H1 (cell line): ENCODE data around the gene PAK5. TPM values are rescaled to one million over a fixed set of nuclear protein-coding genes. Genes with fewer than 3 reads are reported as not detected.

Experiments
- CTCF ChIA-PET: fragments of 300-600 bp; sonication (Branson Sonifier 250); formaldehyde crosslinking; loops from one replicate; lab custom pipeline; 2021; ENCODE audit not compliant: partially characterized antibody; lab: Charles Lee
- POLR2A ChIA-PET: fragments of 300-600 bp; sonication (Branson Sonifier 250); formaldehyde crosslinking; loops from one replicate; lab custom pipeline; 2021; ENCODE audit warnings: inconsistent platforms; ENCODE audit not compliant: partially characterized antibody; lab: Charles Lee
- DNase-seq, 2 experiments: peaks; one replicate each; pipeline versions ENCODE4 v3.0.0 to v3.0.0-alpha.2; 2010 to 2022; ENCODE audit warnings: low spot score in 2 of 2, low read depth in 1 of 2, mixed read lengths in 1 of 2
- FAIRE-seq: peaks from 2 replicates; lab custom pipeline; 2011; peaks lifted over from hg19 to GRCh38; lab: Jason Lieb, UNC
- H2AFZ ChIP-seq: 2 replicates; pipeline ENCODE4 v1.8.1; 2012; ENCODE audit warnings: low read length, inconsistent platforms
- H2AK5ac ChIP-seq: 2 replicates; pipeline ENCODE4 v1.6.1; 2013; ENCODE audit warnings: low read depth, low read length
- H2BK120ac ChIP-seq: replicated peaks from 2 replicates; pipeline ENCODE3; 2013; ENCODE audit warnings: low read depth, low read length, inconsistent platforms
- H2BK12ac ChIP-seq: 2 replicates; pipeline ENCODE4 v1.6.1; 2013; ENCODE audit warnings: low read depth, low read length
- H2BK15ac ChIP-seq: 2 replicates; pipeline ENCODE4 v1.6.1; 2013; ENCODE audit warnings: low read length
- H2BK20ac ChIP-seq: 2 replicates; pipeline ENCODE4 v1.6.1; 2013; ENCODE audit warnings: low read length
- H2BK5ac ChIP-seq: 2 replicates; pipeline ENCODE4 v1.6.1; 2013; ENCODE audit warnings: low read depth, low read length
- H3K14ac ChIP-seq: 2 replicates; pipeline ENCODE4 v1.6.1; 2013; ENCODE audit warnings: inconsistent platforms; ENCODE audit not compliant: insufficient read length
- H3K18ac ChIP-seq: 2 replicates; pipeline ENCODE4 v1.6.1; 2013; ENCODE audit warnings: low read length; ENCODE audit errors: extremely low read depth
- H3K23ac ChIP-seq: 2 replicates; pipeline ENCODE4 v1.6.1; 2013; ENCODE audit warnings: inconsistent platforms; ENCODE audit not compliant: insufficient read length
- H3K23me2 ChIP-seq: 2 replicates; pipeline ENCODE4 v1.6.1; 2013; ENCODE audit warnings: low read depth, low read length
- H3K27ac ChIP-seq: 2 replicates; pipeline ENCODE4 v1.6.1; 2011; ENCODE audit warnings: low read depth, low read length, inconsistent platforms
- H3K27me3 ChIP-seq, 4 experiments: replicated peaks in 1 of 4; 1 replicate in 1 of 4; 2 replicates in 3 of 4; pipeline versions ENCODE4 v1.6.1 to v1.8.1; 2011 to 2013; ENCODE audit warnings: low read length in 3 of 4, mild to moderate bottlenecking in 3 of 4, inconsistent platforms in 2 of 4, mixed read lengths in 2 of 4, moderate library complexity in 1 of 4; ENCODE audit not compliant: control insufficient read depth in 3 of 4, insufficient read depth in 3 of 4; ENCODE audit errors: extremely low read depth in 1 of 4
- H3K36me3 ChIP-seq, 4 experiments: 2 replicates each; pipeline versions ENCODE4 v1.6.1 to v1.8.1; 2011 to 2013; ENCODE audit warnings: mild to moderate bottlenecking in 4 of 4, low read length in 3 of 4, moderate library complexity in 2 of 4, control low read depth in 1 of 4, inconsistent platforms in 1 of 4; ENCODE audit not compliant: insufficient read depth in 4 of 4, control insufficient read depth in 2 of 4
- H3K4ac ChIP-seq: replicated peaks from 2 replicates; pipeline ENCODE3; 2013; ENCODE audit warnings: low read length, low read depth, mixed read lengths, inconsistent platforms; ENCODE audit not compliant: insufficient read length
- H3K4me1 ChIP-seq, 4 experiments: replicated peaks in 1 of 4; 1 replicate in 1 of 4; 2 replicates in 3 of 4; pipeline versions ENCODE4 v1.6.1 to v1.8.1; 2011 to 2013; ENCODE audit warnings: low read length in 3 of 4, inconsistent platforms in 2 of 4, mixed read lengths in 1 of 4; ENCODE audit not compliant: insufficient read depth in 4 of 4, control insufficient read depth in 3 of 4
- H3K4me2 ChIP-seq, 2 experiments: 2 replicates each; pipeline versions ENCODE4 v1.6.1 to v1.8.1; 2011 to 2013; ENCODE audit warnings: low read depth in 2 of 2, low read length in 2 of 2, control low read depth in 1 of 2, inconsistent platforms in 1 of 2, mild to moderate bottlenecking in 1 of 2; ENCODE audit not compliant: insufficient read depth in 1 of 2
- H3K4me3 ChIP-seq, 4 experiments: fragments of 200-600, 300-600 bp in 1 of 4; sonication (generic), shearing (Covaris generic), sonication (Bioruptor Twin) in 1 of 4; 2 replicates each; pipeline versions ENCODE4 v1.5.1 to v1.8.1; 2011 to 2016; ENCODE audit warnings: low read length in 4 of 4, low read depth in 3 of 4, control low read depth in 2 of 4, inconsistent platforms in 2 of 4, mild to moderate bottlenecking in 2 of 4, mixed read lengths in 1 of 4, moderate library complexity in 1 of 4; ENCODE audit not compliant: insufficient read depth in 2 of 4; ENCODE audit errors: extremely low read depth in 1 of 4
- H3K56ac ChIP-seq: replicated peaks from 2 replicates; pipeline ENCODE3; 2013; ENCODE audit warnings: low read depth, mild to moderate bottlenecking, mixed read lengths, low read length, inconsistent platforms; ENCODE audit not compliant: insufficient read length
- H3K79me1 ChIP-seq: 2 replicates; pipeline ENCODE4 v1.6.1; 2013; ENCODE audit warnings: low read depth, low read length, control low read depth
- H3K79me2 ChIP-seq, 2 experiments: 2 replicates each; pipeline versions ENCODE4 v1.6.1 to v1.8.1; 2012 to 2013; ENCODE audit warnings: low read length in 2 of 2, mild to moderate bottlenecking in 2 of 2, inconsistent platforms in 1 of 2; ENCODE audit not compliant: insufficient read depth in 2 of 2, control insufficient read depth in 1 of 2
- H3K9ac ChIP-seq, 4 experiments: replicated peaks in 1 of 4; 1 replicate in 1 of 4; 2 replicates in 3 of 4; pipeline versions ENCODE4 v1.6.1 to v1.8.1; 2011 to 2013; ENCODE audit warnings: low read depth in 3 of 4, low read length in 3 of 4, control low read depth in 2 of 4, mild to moderate bottlenecking in 2 of 4, moderate library complexity in 2 of 4, inconsistent platforms in 1 of 4; ENCODE audit errors: extremely low read depth in 1 of 4
- H3K9me3 ChIP-seq, 2 experiments: 2 replicates each; pipeline versions ENCODE4 v1.6.1 to v1.8.1; 2012 to 2013; ENCODE audit warnings: mild to moderate bottlenecking in 2 of 2, moderate library complexity in 2 of 2, control low read depth in 1 of 2, inconsistent platforms in 1 of 2, low read depth in 1 of 2, low read length in 1 of 2, mixed read lengths in 1 of 2; ENCODE audit not compliant: insufficient read depth in 2 of 2
- H4K20me1 ChIP-seq, 2 experiments: replicated peaks in 1 of 2; 2 replicates each; pipeline versions ENCODE3 to v1.8.1; 2011 to 2013; ENCODE audit warnings: inconsistent platforms in 2 of 2, low read length in 2 of 2, mild to moderate bottlenecking in 1 of 2; ENCODE audit not compliant: insufficient read depth in 2 of 2, control insufficient read depth in 1 of 2
- H4K5ac ChIP-seq: 2 replicates; pipeline ENCODE4 v1.6.1; 2013; ENCODE audit warnings: low read length, low read depth, mixed read lengths, inconsistent platforms; ENCODE audit not compliant: insufficient read length
- H4K8ac ChIP-seq: 2 replicates; pipeline ENCODE4 v1.8.0; 2013; ENCODE audit warnings: mild to moderate bottlenecking, moderate library complexity, low read length, inconsistent platforms; ENCODE audit not compliant: insufficient read depth; ENCODE audit errors: extremely low read depth
- H4K91ac ChIP-seq: replicated peaks from 2 replicates; pipeline ENCODE3; 2013; ENCODE audit warnings: low read length, mixed read lengths, inconsistent platforms; ENCODE audit not compliant: insufficient read length
- BCL11A ChIP-seq, 2 experiments: IDR thresholded peaks; one replicate each; pipeline ENCODE4 v1.6.1; 2011; ENCODE audit warnings: low read depth in 2 of 2, low read length in 2 of 2, mild to moderate bottlenecking in 2 of 2
- BRCA1 ChIP-seq: IDR thresholded peaks from 2 replicates; pipeline ENCODE4 v1.6.1; 2012; ENCODE audit warnings: low read depth, low read length, improper control_type of control experiment
- E2F6 ChIP-seq: IDR thresholded peaks from 2 replicates; pipeline ENCODE4 v1.6.1; 2012; ENCODE audit warnings: inconsistent platforms
- EGR1 ChIP-seq: IDR thresholded peaks from 2 replicates; pipeline ENCODE4 v1.6.1; 2011; ENCODE audit warnings: low read depth, low read length, borderline replicate concordance
- KDM1A ChIP-seq: fragments of 200-600, 300-600 bp; sonication (generic); IDR thresholded peaks from 2 replicates; pipeline ENCODE4 v1.7.1; 2016; ENCODE audit warnings: mild to moderate bottlenecking, low read length, borderline replicate concordance
- KDM5A ChIP-seq: fragments of 200-600 bp; IDR thresholded peaks from 2 replicates; pipeline ENCODE4 v1.7.1; 2012; ENCODE audit warnings: mild to moderate bottlenecking, low read length, inconsistent platforms, mixed read lengths
- MAX ChIP-seq: IDR thresholded peaks from 2 replicates; pipeline ENCODE4 v1.6.1; 2012; ENCODE audit warnings: inconsistent platforms
- NRF1 ChIP-seq: IDR thresholded peaks from 2 replicates; pipeline ENCODE4 v1.6.1; 2011; ENCODE audit warnings: mild to moderate bottlenecking, low read depth, low read length, improper control_type of control experiment
- POLR2A ChIP-seq, 2 experiments: IDR thresholded peaks; 1 replicate in 1 of 2; 2 replicates in 1 of 2; pipeline ENCODE4 v1.6.1; 2011; ENCODE audit warnings: low read depth in 2 of 2, low read length in 2 of 2, mild to moderate bottlenecking in 2 of 2; ENCODE audit errors: control extremely low read depth in 1 of 2
- SIX5 ChIP-seq: IDR thresholded peaks from 2 replicates; pipeline ENCODE4 v1.6.1; 2011; ENCODE audit warnings: mild to moderate bottlenecking, low read depth, low read length
- SP2 ChIP-seq: IDR thresholded peaks from 2 replicates; pipeline ENCODE4 v1.6.1; 2012; ENCODE audit warnings: mild to moderate bottlenecking, low read length, inconsistent platforms
- SP4 ChIP-seq: IDR thresholded peaks from 2 replicates; pipeline ENCODE4 v1.6.1; 2012; ENCODE audit warnings: low read length, inconsistent platforms
- USF2 ChIP-seq: IDR thresholded peaks from 2 replicates; pipeline ENCODE4 v1.6.1; 2011; ENCODE audit warnings: low read length, improper control_type of control experiment
- WGBS, 2 experiments: shearing (Covaris generic) in 1 of 2; methylation state at CpG; one replicate each; pipeline versions ENCODE4 v1.1.6 to v1.1.7; 2013 to 2015; ENCODE audit warnings: low lambda C conversion rate in 2 of 2, mixed read lengths in 2 of 2, inconsistent platforms in 1 of 2, low coverage in 1 of 2, missing lambda C conversion rate in 1 of 2; ENCODE audit not compliant: insufficient replicate concordance in 2 of 2, insufficient coverage in 1 of 2, insufficient read length in 1 of 2; ENCODE audit errors: extremely low coverage in 1 of 2, missing lambda C conversion rate in 1 of 2; 5-methylcytosine and 5-hydroxymethylcytosine counted together
- polyA plus RNA-seq, 7 experiments: library from polyadenylated mRNA; depleted of rRNA in 3 of 7; stranded (reverse) in 5 of 7; unstranded in 2 of 7; fragments of >200 nt in 5 of 7; fragments of 200-250 nt in 2 of 7; gene quantifications; 1 replicate in 5 of 7; 2 replicates in 1 of 7; 4 replicates in 1 of 7; pipeline versions ENCODE4 v1.2.1 to v1.2.3, GENCODE V29; 2011 to 2013; ENCODE audit warnings: missing spikeins in 2 of 7, mixed read lengths in 2 of 7
- total RNA-seq: library from RNA; stranded (reverse); fragmentation: NEBNext Ultra II Directional; extraction: Animal tissue kit (Norgen Biotek cat#: 25700); gene quantifications from 2 replicates; pipeline ENCODE4 v1.2.1, GENCODE V29; 2021

PAK5 gene
- total and polyA plus RNA-seq, 2 of the 8 experiments (the other 6 are each of a cell fraction or from before 2014, with no cell fraction given): 0.54 to 0.80 TPM

GRCh38 chr20:9492067-9492466 is 346.8 kb downstream of the PAK5 start:
- H2BK20ac ChIP-seq: no peak overlapping the region
- no peak overlapping the region for H3K9ac ChIP-seq
- 94% methylated on average over 4 of the region's 4 CpGs; no CpG with 5 or more reads in 1 of the 2 experiments for WGBS, 2 experiments
- TF ChIP-seq MAX (no peak), SP2 (no peak), USF2 (no peak), KDM1A (no peak), SIX5 (no peak), BCL11A (IDR thresholded peaks at IDR 0.05; ENCODE audit: low read depth in 2 of 2, low read length in 2 of 2) (no peak), EGR1 (no peak), BRCA1 (no peak), SP4 (no peak), KDM5A (no peak), NRF1 (no peak), E2F6 (no peak), POLR2A (IDR thresholded peaks at IDR 0.05; ENCODE audit: control extremely low read depth in 1 of 2, low read depth in 2 of 2, low read length in 2 of 2) (no peak)

More at GRCh38 chr20:9492067-9492466, 346.8 kb downstream of the PAK5 start:
- Histone ChIP-seq H3K9me3 (no peaks in the 10 kb centered on the region; a peak in 1 of 4 replicates), H2BK15ac (no peak overlapping the region), H3K4me1 (no peaks in the 10 kb centered on the region), H2BK120ac (no peak overlapping the region), H3K18ac (no peak overlapping the region), H3K56ac (no peak overlapping the region), H3K4me3 (no peak overlapping the region), H2BK12ac (no peak overlapping the region), H3K23ac (no peak overlapping the region), H4K8ac (no peak overlapping the region), H3K4ac (no peak overlapping the region), H3K27ac (no peak overlapping the region), H3K4me2 (no peak overlapping the region), H4K5ac (no peak overlapping the region), H4K20me1 (no peaks in the 10 kb centered on the region), H3K79me1 (no peaks in the 10 kb centered on the region), H3K79me2 (no peaks in the 10 kb centered on the region), H2AK5ac (no peak overlapping the region), H3K36me3 (no peaks in the 10 kb centered on the region), H3K14ac (no peak overlapping the region), H3K23me2 (no peaks in the 10 kb centered on the region), H2AFZ (no peak overlapping the region), H4K91ac (no peak overlapping the region), H2BK5ac (no peak overlapping the region), H3K27me3 (no peaks in the 10 kb centered on the region)
- no peak for FAIRE-seq
- DNase-seq: no peak
- ChIA-PET POLR2A (no interaction called here), CTCF (interaction anchor here (1.4 kb wide), 1 partner anchor 12 kb away, joined by 3 read pairs; no protein-coding TSS in a partner anchor)
